ENCODE data around the gene EMILIN3.

DNA sequence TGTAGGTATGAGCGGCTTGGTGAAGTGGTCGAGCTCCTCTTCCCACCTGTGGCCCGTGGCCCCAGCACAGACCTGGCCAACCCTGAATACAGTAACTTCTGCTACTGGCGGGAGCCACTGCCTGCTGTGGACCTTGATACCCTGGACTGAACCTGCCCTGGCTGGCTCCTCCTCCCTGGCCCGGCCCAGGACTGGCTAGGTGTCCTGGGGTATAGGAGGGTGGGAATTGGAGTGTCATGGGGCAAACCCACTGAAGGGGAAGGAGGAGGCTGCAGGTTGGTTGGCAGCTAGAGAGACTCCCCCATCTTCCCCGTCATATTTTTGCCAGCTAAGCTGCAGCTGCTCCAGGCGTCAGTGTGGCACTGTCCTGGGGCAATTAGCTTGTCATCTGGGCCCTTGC lies 7.9 kb downstream of the EMILIN3 start:
- TF ChIP-seq, protein P1, sequence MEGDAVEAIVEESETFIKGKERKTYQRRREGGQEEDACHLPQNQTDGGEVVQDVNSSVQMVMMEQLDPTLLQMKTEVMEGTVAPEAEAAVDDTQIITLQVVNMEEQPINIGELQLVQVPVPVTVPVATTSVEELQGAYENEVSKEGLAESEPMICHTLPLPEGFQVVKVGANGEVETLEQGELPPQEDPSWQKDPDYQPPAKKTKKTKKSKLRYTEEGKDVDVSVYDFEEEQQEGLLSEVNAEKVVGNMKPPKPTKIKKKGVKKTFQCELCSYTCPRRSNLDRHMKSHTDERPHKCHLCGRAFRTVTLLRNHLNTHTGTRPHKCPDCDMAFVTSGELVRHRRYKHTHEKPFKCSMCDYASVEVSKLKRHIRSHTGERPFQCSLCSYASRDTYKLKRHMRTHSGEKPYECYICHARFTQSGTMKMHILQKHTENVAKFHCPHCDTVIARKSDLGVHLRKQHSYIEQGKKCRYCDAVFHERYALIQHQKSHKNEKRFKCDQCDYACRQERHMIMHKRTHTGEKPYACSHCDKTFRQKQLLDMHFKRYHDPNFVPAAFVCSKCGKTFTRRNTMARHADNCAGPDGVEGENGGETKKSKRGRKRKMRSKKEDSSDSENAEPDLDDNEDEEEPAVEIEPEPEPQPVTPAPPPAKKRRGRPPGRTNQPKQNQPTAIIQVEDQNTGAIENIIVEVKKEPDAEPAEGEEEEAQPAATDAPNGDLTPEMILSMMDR (conservative IDR thresholded peaks at IDR 0.05; ENCODE audit: low read depth, low read length), result no peak
- TF ChIP-seq POLR2A (IDR thresholded peaks at IDR 0.05; ENCODE audit: low read depth, low read length) (no peak), MXI1 (IDR thresholded peaks at IDR 0.05; ENCODE audit: borderline replicate concordance, low read depth, low read length) (no peak), RAD21 (IDR thresholded peaks at IDR 0.05; ENCODE audit: low read length) (no peak), RCOR1 (IDR thresholded peaks at IDR 0.05; ENCODE audit: insufficient replicate concordance, low read length) (no peak), MAFK (IDR thresholded peaks at IDR 0.05; ENCODE audit: low read depth, low read length) (no peak), CEBPB (IDR thresholded peaks at IDR 0.05; ENCODE audit: low read depth, low read length) (no peak), FOS (IDR thresholded peaks at IDR 0.05; ENCODE audit: low read depth, low read length) (no peak), MAZ (IDR thresholded peaks at IDR 0.05; ENCODE audit: borderline replicate concordance, low read depth, low read length) (no peak), SMC3 (IDR thresholded peaks at IDR 0.05; ENCODE audit: low read depth, low read length) (no peak), RFX5 (IDR thresholded peaks at IDR 0.05; ENCODE audit: low read depth, low read length) (no peak), USF2 (IDR thresholded peaks at IDR 0.05; ENCODE audit: low read depth, low read length) (no peak)

Data from IMR-90 (cell line).